ENCODE data around the gene PYGO2.
"Not testable (repeated sequence)": the region's sequence is repeated elsewhere in the genome, so short reads cannot be mapped to it uniquely, and the experiment has no call there.

The PYGO2 gene

GRCh38 chr1:154982897-154983648 is 21.5 kb upstream of the PYGO2 start, which contains the start of gene FLAD1:
FLAD1 (plus strand) TSS chr1:154983344; CDS start chr1:154983695, 351 bp downstream.
- TF ChIP-seq EZH2phosphoT487 (IDR thresholded peaks at IDR 0.05; ENCODE audit: low read depth) (no peak), CTCF (IDR thresholded peaks at IDR 0.05; ENCODE audit: low read depth, low read length) (no peak)
- H3K9me3 ChIP-seq (ENCODE audit: insufficient read depth, low read length), result no peaks in the 10 kb centered on the region
- peak within 1 kb of the TSS; percentile 79 for H3K27ac ChIP-seq (ENCODE audit: low read length)
- H3K4me1 ChIP-seq (ENCODE audit: low read length), result peaks cover 15% of the 10 kb centered on the region
- peak within 1 kb of the TSS; percentile 88 for H3K9ac ChIP-seq (ENCODE audit: low read length)
- no peaks in the 10 kb centered on the region for H3K27me3 ChIP-seq (ENCODE audit: low read depth, low read length)
- peak within 1 kb of the TSS; percentile 98 for H3K4me2 ChIP-seq (ENCODE audit: low read length)
- peak within 1 kb of the TSS; percentile 77 for H2AFZ ChIP-seq (ENCODE audit: low read depth, low read length)
- peak within 1 kb of the TSS; percentile 91 for H3K4me3 ChIP-seq (ENCODE audit: low read length)
- H3K36me3 ChIP-seq (replicated peaks; ENCODE audit: low read depth, low read length), result peaks cover 25% of the 10 kb centered on the region
- H3K79me2 ChIP-seq (ENCODE audit: low read length), result peaks cover 75% of the 10 kb centered on the region
- no peaks in the 10 kb centered on the region for H4K20me1 ChIP-seq (ENCODE audit: insufficient read depth, low read length)

- Histone ChIP-seq H3K4me3 (ENCODE audit: low read length) (peak overlapping the region; percentile 91), H3K79me2 (ENCODE audit: low read length) (peaks cover 80% of the 10 kb centered on the region), H3K9me3 (ENCODE audit: insufficient read depth, low read length) (no peaks in the 10 kb centered on the region), H4K20me1 (ENCODE audit: insufficient read depth, low read length) (peaks cover 2% of the 10 kb centered on the region; the same call in 1 of the 2 replicates), H2AFZ (ENCODE audit: low read depth, low read length) (peak overlapping the region; percentile 77), H3K36me3 (replicated peaks; ENCODE audit: low read depth, low read length) (peaks cover 29% of the 10 kb centered on the region), H3K4me2 (ENCODE audit: low read length) (peak overlapping the region; percentile 98), H3K27ac (ENCODE audit: low read length) (peak overlapping the region; percentile 79), H3K9ac (ENCODE audit: low read length) (peak overlapping the region; percentile 88), H3K4me1 (ENCODE audit: low read length) (peaks cover 21% of the 10 kb centered on the region), H3K27me3 (ENCODE audit: low read depth, low read length) (no peaks in the 10 kb centered on the region)
- no peak for TF ChIP-seq EZH2phosphoT487 (IDR thresholded peaks at IDR 0.05; ENCODE audit: low read depth)
- no peak for TF ChIP-seq CTCF (IDR thresholded peaks at IDR 0.05; ENCODE audit: low read depth, low read length)
Observed at GRCh38 chr1:154982341-154982740, 20.8 kb upstream of the PYGO2 start.

GRCh38 chr1:154978360-154978759 is 16.8 kb upstream of the PYGO2 start:
- Histone ChIP-seq H3K27me3 (ENCODE audit: low read depth, low read length) (no peaks in the 10 kb centered on the region), H3K27ac (ENCODE audit: low read length) (no peak overlapping the region), H3K9ac (ENCODE audit: low read length) (no peak overlapping the region), H2AFZ (ENCODE audit: low read depth, low read length) (no peak overlapping the region), H4K20me1 (ENCODE audit: insufficient read depth, low read length) (peaks cover 13% of the 10 kb centered on the region), H3K4me3 (ENCODE audit: low read length) (no peak overlapping the region), H3K79me2 (ENCODE audit: low read length) (peaks cover 71% of the 10 kb centered on the region), H3K36me3 (replicated peaks; ENCODE audit: low read depth, low read length) (peaks cover 24% of the 10 kb centered on the region), H3K4me2 (ENCODE audit: low read length) (no peak overlapping the region), H3K9me3 (ENCODE audit: insufficient read depth, low read length) (no peaks in the 10 kb centered on the region), H3K4me1 (ENCODE audit: low read length) (peaks cover 25% of the 10 kb centered on the region)
- TF ChIP-seq EZH2phosphoT487 (IDR thresholded peaks at IDR 0.05; ENCODE audit: low read depth) (no peak), CTCF (IDR thresholded peaks at IDR 0.05; ENCODE audit: low read depth, low read length) (no peak)

- not testable (repeated sequence) for H3K4me2 ChIP-seq (ENCODE audit: low read length)
Observed at GRCh38 chr1:154977762-154978161, 16.2 kb upstream of the PYGO2 start.

More at GRCh38 chr1:154977762-154978161, 16.2 kb upstream of the PYGO2 start:
- not testable (repeated sequence) for H2AFZ ChIP-seq (ENCODE audit: low read depth, low read length); H3K4me3 ChIP-seq (ENCODE audit: low read length); H3K9me3 ChIP-seq (ENCODE audit: insufficient read depth, low read length); H3K27ac ChIP-seq (ENCODE audit: low read length); H3K9ac ChIP-seq (ENCODE audit: low read length); H3K27me3 ChIP-seq (ENCODE audit: low read depth, low read length)
- Histone ChIP-seq H3K79me2 (ENCODE audit: low read length) (peaks cover 72% of the 10 kb centered on the region), H4K20me1 (ENCODE audit: insufficient read depth, low read length) (peaks cover 13% of the 10 kb centered on the region), H3K4me1 (ENCODE audit: low read length) (peaks cover 29% of the 10 kb centered on the region), H3K36me3 (replicated peaks; ENCODE audit: low read depth, low read length) (peaks cover 24% of the 10 kb centered on the region)

Data from OCI-LY3 (cell line).